ENCODE measurements around the gene PHKA2. TPM values are rescaled to one million over a fixed set of nuclear protein-coding genes. Genes with fewer than 3 reads are reported as not detected.

The PHKA2 gene
- total and polyA plus RNA-seq, 4 donors = 28.9 to 82.3 (median 41.9) TPM

DNA sequence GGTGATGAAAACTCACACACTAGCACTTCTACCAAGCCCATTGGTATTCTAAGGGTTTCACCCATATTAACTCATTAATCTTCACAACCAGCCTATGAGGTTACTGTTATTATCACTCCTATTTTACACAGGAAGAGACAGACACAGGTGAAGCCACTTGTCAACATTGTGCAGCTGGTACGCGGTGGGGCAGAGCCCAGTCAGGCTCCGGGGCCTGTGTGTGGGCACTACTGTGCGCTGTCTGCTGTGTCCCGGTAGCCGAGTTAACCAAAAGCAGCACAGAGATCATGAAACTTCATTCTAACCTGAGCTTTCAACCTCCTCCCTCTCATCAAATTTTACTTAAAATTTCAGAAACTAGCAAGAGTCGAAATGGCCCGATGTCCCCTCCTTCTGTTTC is 111.3 kb downstream of the PHKA2 start:
- no peaks in the 10 kb centered on the region for H3K27me3 ChIP-seq (ENCODE audit: control insufficient read depth in 4 of 4, insufficient read depth in 4 of 4, low read length in 3 of 4)
- TF ChIP-seq RAD21 (IDR thresholded peaks at IDR 0.05) (no peak), SP1 (IDR thresholded peaks at IDR 0.05) (no peak), FOXA1 (IDR thresholded peaks at IDR 0.05) (no peak), JUND (IDR thresholded peaks at IDR 0.05) (no peak), RXRA (IDR thresholded peaks at IDR 0.05) (no peak), TAF1 (conservative IDR thresholded peaks at IDR 0.05) (no peak), YY1 (IDR thresholded peaks at IDR 0.05) (no peak)
- TF ChIP-seq, protein P1, sequence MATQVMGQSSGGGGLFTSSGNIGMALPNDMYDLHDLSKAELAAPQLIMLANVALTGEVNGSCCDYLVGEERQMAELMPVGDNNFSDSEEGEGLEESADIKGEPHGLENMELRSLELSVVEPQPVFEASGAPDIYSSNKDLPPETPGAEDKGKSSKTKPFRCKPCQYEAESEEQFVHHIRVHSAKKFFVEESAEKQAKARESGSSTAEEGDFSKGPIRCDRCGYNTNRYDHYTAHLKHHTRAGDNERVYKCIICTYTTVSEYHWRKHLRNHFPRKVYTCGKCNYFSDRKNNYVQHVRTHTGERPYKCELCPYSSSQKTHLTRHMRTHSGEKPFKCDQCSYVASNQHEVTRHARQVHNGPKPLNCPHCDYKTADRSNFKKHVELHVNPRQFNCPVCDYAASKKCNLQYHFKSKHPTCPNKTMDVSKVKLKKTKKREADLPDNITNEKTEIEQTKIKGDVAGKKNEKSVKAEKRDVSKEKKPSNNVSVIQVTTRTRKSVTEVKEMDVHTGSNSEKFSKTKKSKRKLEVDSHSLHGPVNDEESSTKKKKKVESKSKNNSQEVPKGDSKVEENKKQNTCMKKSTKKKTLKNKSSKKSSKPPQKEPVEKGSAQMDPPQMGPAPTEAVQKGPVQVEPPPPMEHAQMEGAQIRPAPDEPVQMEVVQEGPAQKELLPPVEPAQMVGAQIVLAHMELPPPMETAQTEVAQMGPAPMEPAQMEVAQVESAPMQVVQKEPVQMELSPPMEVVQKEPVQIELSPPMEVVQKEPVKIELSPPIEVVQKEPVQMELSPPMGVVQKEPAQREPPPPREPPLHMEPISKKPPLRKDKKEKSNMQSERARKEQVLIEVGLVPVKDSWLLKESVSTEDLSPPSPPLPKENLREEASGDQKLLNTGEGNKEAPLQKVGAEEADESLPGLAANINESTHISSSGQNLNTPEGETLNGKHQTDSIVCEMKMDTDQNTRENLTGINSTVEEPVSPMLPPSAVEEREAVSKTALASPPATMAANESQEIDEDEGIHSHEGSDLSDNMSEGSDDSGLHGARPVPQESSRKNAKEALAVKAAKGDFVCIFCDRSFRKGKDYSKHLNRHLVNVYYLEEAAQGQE (IDR thresholded peaks at IDR 0.05) = no peak
- no peaks in the 10 kb centered on the region for H3K9me3 ChIP-seq (ENCODE audit: control insufficient read depth in 4 of 4, low read length in 3 of 4)
- H3K27ac ChIP-seq (ENCODE audit: low read depth in 1 of 2, low read length in 2 of 2) = no peak overlapping the region
- no peaks in the 10 kb centered on the region for H3K36me3 ChIP-seq (ENCODE audit: control insufficient read depth in 4 of 4, insufficient read depth in 3 of 4, low read depth in 1 of 4, low read length in 3 of 4)
- H3K4me3 ChIP-seq (ENCODE audit: low read depth in 1 of 3, low read length in 3 of 3) = no peak overlapping the region
- H3K9ac ChIP-seq (ENCODE audit: low read depth in 1 of 2, low read length in 2 of 2) = no peak overlapping the region
- no peak for DNase-seq (ENCODE audit: low spot score)
- peaks cover 0 to 2% (median 0%) of the 10 kb centered on the region in 4 donors for H3K4me1 ChIP-seq (ENCODE audit: control insufficient read depth in 4 of 4, insufficient read depth in 4 of 4, low read length in 3 of 4)
- WGBS = 95% methylated on average over 8 of the region's 8 CpGs

DNA sequence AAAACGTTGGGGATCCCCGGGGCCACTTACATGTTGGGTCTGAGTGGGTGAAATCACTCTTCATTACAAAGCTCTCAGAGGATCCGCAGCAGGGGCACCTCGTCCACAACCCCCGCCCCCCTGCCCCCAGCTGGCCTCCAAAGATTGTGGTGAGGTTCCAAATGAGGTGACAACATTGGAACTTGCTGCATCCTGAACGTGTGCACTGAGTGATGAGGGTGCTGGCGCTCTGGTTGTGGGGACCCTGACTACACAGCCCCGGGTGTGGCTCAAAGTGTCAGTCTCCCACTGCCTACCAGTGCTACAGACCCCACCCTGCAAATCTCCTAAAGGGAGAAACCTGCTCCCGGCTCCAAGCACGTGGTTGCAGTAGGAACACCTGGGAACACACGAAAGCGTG is 111.9 kb downstream of the PHKA2 start:
- no peak overlapping the region for H3K27ac ChIP-seq (ENCODE audit: low read depth in 1 of 2, low read length in 2 of 2)
- DNase-seq (ENCODE audit: low spot score) = no peak
- no peaks in the 10 kb centered on the region for H3K27me3 ChIP-seq (ENCODE audit: control insufficient read depth in 4 of 4, insufficient read depth in 4 of 4, low read length in 3 of 4)
- H3K4me3 ChIP-seq (ENCODE audit: low read depth in 1 of 3, low read length in 3 of 3) = no peak overlapping the region
- H3K36me3 ChIP-seq (ENCODE audit: control insufficient read depth in 4 of 4, insufficient read depth in 3 of 4, low read depth in 1 of 4, low read length in 3 of 4) = no peaks in the 10 kb centered on the region
- TF ChIP-seq FOXA2 (IDR thresholded peaks at IDR 0.05) (no peak), GABPA (IDR thresholded peaks at IDR 0.05 in 1 of 2, conservative IDR thresholded peaks at IDR 0.05 in 1 of 2) (no peak), NR2F2 (IDR thresholded peaks at IDR 0.05) (no peak), YY1 (IDR thresholded peaks at IDR 0.05) (no peak), HNF4A (conservative IDR thresholded peaks at IDR 0.05) (no peak), HNF4G (IDR thresholded peaks at IDR 0.05) (no peak), EGR1 (IDR thresholded peaks at IDR 0.05; ENCODE audit: low read depth in 2 of 2) (no peak), SP1 (IDR thresholded peaks at IDR 0.05) (no peak), FOXA1 (IDR thresholded peaks at IDR 0.05) (no peak), JUND (IDR thresholded peaks at IDR 0.05) (no peak), RXRA (IDR thresholded peaks at IDR 0.05) (no peak), TAF1 (conservative IDR thresholded peaks at IDR 0.05) (no peak)
- TF ChIP-seq, protein P1 (IDR thresholded peaks at IDR 0.05) = no peak
- TF ChIP-seq, protein P2, sequence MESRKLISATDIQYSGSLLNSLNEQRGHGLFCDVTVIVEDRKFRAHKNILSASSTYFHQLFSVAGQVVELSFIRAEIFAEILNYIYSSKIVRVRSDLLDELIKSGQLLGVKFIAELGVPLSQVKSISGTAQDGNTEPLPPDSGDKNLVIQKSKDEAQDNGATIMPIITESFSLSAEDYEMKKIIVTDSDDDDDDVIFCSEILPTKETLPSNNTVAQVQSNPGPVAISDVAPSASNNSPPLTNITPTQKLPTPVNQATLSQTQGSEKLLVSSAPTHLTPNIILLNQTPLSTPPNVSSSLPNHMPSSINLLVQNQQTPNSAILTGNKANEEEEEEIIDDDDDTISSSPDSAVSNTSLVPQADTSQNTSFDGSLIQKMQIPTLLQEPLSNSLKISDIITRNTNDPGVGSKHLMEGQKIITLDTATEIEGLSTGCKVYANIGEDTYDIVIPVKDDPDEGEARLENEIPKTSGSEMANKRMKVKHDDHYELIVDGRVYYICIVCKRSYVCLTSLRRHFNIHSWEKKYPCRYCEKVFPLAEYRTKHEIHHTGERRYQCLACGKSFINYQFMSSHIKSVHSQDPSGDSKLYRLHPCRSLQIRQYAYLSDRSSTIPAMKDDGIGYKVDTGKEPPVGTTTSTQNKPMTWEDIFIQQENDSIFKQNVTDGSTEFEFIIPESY (IDR thresholded peaks at IDR 0.05) = no peak
- TF ChIP-seq, protein P3, sequence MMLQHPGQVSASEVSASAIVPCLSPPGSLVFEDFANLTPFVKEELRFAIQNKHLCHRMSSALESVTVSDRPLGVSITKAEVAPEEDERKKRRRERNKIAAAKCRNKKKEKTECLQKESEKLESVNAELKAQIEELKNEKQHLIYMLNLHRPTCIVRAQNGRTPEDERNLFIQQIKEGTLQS (IDR thresholded peaks at IDR 0.05) = no peak
- TF ChIP-seq, protein P4, sequence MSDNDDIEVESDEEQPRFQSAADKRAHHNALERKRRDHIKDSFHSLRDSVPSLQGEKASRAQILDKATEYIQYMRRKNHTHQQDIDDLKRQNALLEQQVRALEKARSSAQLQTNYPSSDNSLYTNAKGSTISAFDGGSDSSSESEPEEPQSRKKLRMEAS (IDR thresholded peaks at IDR 0.05) = no peak
- H3K9me3 ChIP-seq (ENCODE audit: control insufficient read depth in 4 of 4, low read length in 3 of 4) = no peaks in the 10 kb centered on the region
- no peak overlapping the region for H3K9ac ChIP-seq (ENCODE audit: low read depth in 1 of 2, low read length in 2 of 2)
- 85% methylated on average over 12 of the region's 12 CpGs for WGBS
- no peaks in the 10 kb centered on the region for H3K4me1 ChIP-seq (ENCODE audit: control insufficient read depth in 4 of 4, insufficient read depth in 4 of 4, low read length in 3 of 4)

All from liver (tissue), 9 donors.